ENCODE measurements around the gene PAX4.

GRCh38 chr7:127658970-127659630 is 41.2 kb upstream of the PAX4 start:
- TF ChIP-seq CTCF (IDR thresholded peaks at IDR 0.05 in 8 of 11, conservative IDR thresholded peaks at IDR 0.05 in 3 of 11) = no peak
- no peak for TF ChIP-seq POLR2A (IDR thresholded peaks at IDR 0.05)
